H9 (cell line): Measurements from ENCODE around the gene AGBL4. TPM values are rescaled to one million over a fixed set of nuclear protein-coding genes. Genes with fewer than 3 reads are reported as not detected.

Experiments used
- DNase-seq: peaks from one replicate; pipeline ENCODE4 v3.0.0-alpha.2; 2017
- H2AFZ ChIP-seq: one replicate; pipeline ENCODE4 v1.6.1; 2013; ENCODE audit warnings: mild to moderate bottlenecking, low read length, control low read depth, moderate library complexity
- H2AK5ac ChIP-seq: 2 replicates; pipeline ENCODE4 v1.6.1; 2013; ENCODE audit warnings: low read length, control low read depth, mixed read lengths; ENCODE audit not compliant: insufficient read length
- H2BK120ac ChIP-seq: one replicate; pipeline ENCODE4 v1.6.1; 2013; ENCODE audit warnings: low read depth, mild to moderate bottlenecking, low read length, control low read depth, inconsistent platforms; ENCODE audit not compliant: poor library complexity, severe bottlenecking
- H2BK12ac ChIP-seq: 2 replicates; pipeline ENCODE4 v1.6.1; 2013; ENCODE audit warnings: low read length, control low read depth, mixed read lengths, low read depth; ENCODE audit not compliant: insufficient read length
- H2BK15ac ChIP-seq: 2 replicates; pipeline ENCODE4 v1.6.1; 2013; ENCODE audit warnings: low read depth, low read length, control low read depth
- H2BK20ac ChIP-seq: one replicate; pipeline ENCODE4 v1.6.1; 2013; ENCODE audit warnings: low read depth, mild to moderate bottlenecking, low read length, control low read depth, inconsistent platforms; ENCODE audit not compliant: poor library complexity, severe bottlenecking
- H2BK5ac ChIP-seq: 2 replicates; pipeline ENCODE4 v1.6.1; 2013; ENCODE audit warnings: low read length, control low read depth, mixed read lengths; ENCODE audit not compliant: insufficient read length
- H3K14ac ChIP-seq: 2 replicates; pipeline ENCODE4 v1.6.1; 2013; ENCODE audit warnings: low read length, control low read depth; ENCODE audit not compliant: insufficient read depth
- H3K18ac ChIP-seq: 2 replicates; pipeline ENCODE4 v1.6.1; 2013; ENCODE audit warnings: low read depth, mild to moderate bottlenecking, mixed read lengths, low read length, control low read depth; ENCODE audit not compliant: insufficient read length
- H3K23ac ChIP-seq: 2 replicates; pipeline ENCODE4 v1.6.1; 2013; ENCODE audit warnings: low read length, control low read depth, mixed read lengths, low read depth; ENCODE audit not compliant: insufficient read length
- H3K23me2 ChIP-seq: 2 replicates; pipeline ENCODE4 v1.6.1; 2013; ENCODE audit warnings: low read depth, mild to moderate bottlenecking, mixed read lengths, low read length, control low read depth; ENCODE audit not compliant: insufficient read length, poor library complexity, severe bottlenecking
- H3K27ac ChIP-seq: 2 replicates; pipeline ENCODE4 v1.5.1; 2013; ENCODE audit warnings: low read length, control low read depth, mixed read lengths, low read depth; ENCODE audit not compliant: insufficient read length
- H3K27me3 ChIP-seq: 2 replicates; pipeline ENCODE4 v1.6.1; 2013; ENCODE audit warnings: low read length, control low read depth, inconsistent platforms; ENCODE audit not compliant: insufficient read depth
- H3K4ac ChIP-seq: 2 replicates; pipeline ENCODE4 v1.6.1; 2013; ENCODE audit warnings: low read depth, mild to moderate bottlenecking, control low read depth, inconsistent platforms, low read length, moderate library complexity
- H3K4me1 ChIP-seq: 2 replicates; pipeline ENCODE4 v1.6.1; 2013; ENCODE audit warnings: low read length, control low read depth, inconsistent platforms; ENCODE audit not compliant: insufficient read depth
- H3K4me2 ChIP-seq: 2 replicates; pipeline ENCODE4 v1.6.1; 2013; ENCODE audit warnings: low read length, control low read depth, mixed read lengths; ENCODE audit not compliant: insufficient read length, insufficient read depth
- H3K56ac ChIP-seq: 2 replicates; pipeline ENCODE4 v1.6.1; 2013; ENCODE audit warnings: low read depth, mild to moderate bottlenecking, mixed read lengths, low read length, control low read depth; ENCODE audit not compliant: insufficient read length
- H3K79me1 ChIP-seq: 2 replicates; pipeline ENCODE4 v1.6.1; 2013; ENCODE audit warnings: low read depth, mild to moderate bottlenecking, moderate library complexity, low read length, control low read depth, inconsistent platforms; ENCODE audit not compliant: insufficient read depth, poor library complexity, severe bottlenecking
- H3K79me2 ChIP-seq: 2 replicates; pipeline ENCODE4 v1.6.1; 2013; ENCODE audit warnings: low read length, control low read depth, inconsistent platforms; ENCODE audit not compliant: insufficient read depth
- H3K9ac ChIP-seq: 2 replicates; pipeline ENCODE4 v1.6.1; 2013; ENCODE audit warnings: low read length, control low read depth, mixed read lengths; ENCODE audit not compliant: insufficient read length; ENCODE audit errors: extremely low read depth
- H3K9me3 ChIP-seq: one replicate; pipeline ENCODE4 v1.6.1; 2013; ENCODE audit warnings: low read depth, low read length, inconsistent platforms; ENCODE audit not compliant: control insufficient read depth
- H3T11ph ChIP-seq: one replicate; pipeline ENCODE4 v1.6.1; 2013; ENCODE audit warnings: mild to moderate bottlenecking, low read length, control low read depth, inconsistent platforms
- H4K20me1 ChIP-seq: one replicate; pipeline ENCODE4 v1.6.1; 2013; ENCODE audit not compliant: control insufficient read depth, insufficient read length, insufficient read depth
- H4K5ac ChIP-seq: 2 replicates; pipeline ENCODE4 v1.6.1; 2013; ENCODE audit warnings: low read depth, mild to moderate bottlenecking, mixed read lengths, low read length, control low read depth; ENCODE audit not compliant: insufficient read length
- H4K8ac ChIP-seq: replicated peaks from 2 replicates; pipeline ENCODE4 v1.6.1; 2013; ENCODE audit warnings: low read length, control low read depth, mixed read lengths, low read depth; ENCODE audit not compliant: insufficient read length
- H4K91ac ChIP-seq: 2 replicates; pipeline ENCODE4 v1.6.1; 2013; ENCODE audit warnings: low read depth, mild to moderate bottlenecking, moderate library complexity, mixed read lengths, low read length, control low read depth; ENCODE audit not compliant: insufficient read length
- H3K27ac Mint-ChIP-seq, 3 experiments: 2 replicates in 2 of 3; 3 replicates in 1 of 3; pipeline ENCODE4 v1.8.0; 2020 to 2021; ENCODE audit warnings: mixed read lengths in 3 of 3, mild to moderate bottlenecking in 1 of 3, moderate library complexity in 1 of 3
- H3K27me3 Mint-ChIP-seq: 2 replicates; pipeline ENCODE4 v1.8.0; 2021; ENCODE audit warnings: low read depth, mild to moderate bottlenecking, moderate library complexity, mixed read lengths
- H3K36me3 Mint-ChIP-seq, 3 experiments: 2 replicates in 2 of 3; 3 replicates in 1 of 3; pipeline ENCODE4 v1.8.0; 2020 to 2021; ENCODE audit warnings: low read depth in 3 of 3, mixed read lengths in 3 of 3; ENCODE audit not compliant: insufficient read depth in 1 of 3
- H3K4me1 Mint-ChIP-seq, 2 experiments: 2 replicates each; pipeline ENCODE4 v1.8.0; 2020; ENCODE audit warnings: mixed read lengths in 2 of 2
- H3K4me3 Mint-ChIP-seq, 2 experiments: 2 replicates in 1 of 2; 3 replicates in 1 of 2; pipeline ENCODE4 v1.8.0; 2020 to 2021; ENCODE audit warnings: mild to moderate bottlenecking in 2 of 2, mixed read lengths in 2 of 2, moderate library complexity in 1 of 2
- H3K9me3 Mint-ChIP-seq, 2 experiments: 2 replicates in 1 of 2; 3 replicates in 1 of 2; pipeline ENCODE4 v1.8.0; 2020; ENCODE audit warnings: mild to moderate bottlenecking in 2 of 2, mixed read lengths in 2 of 2, moderate library complexity in 1 of 2
- WGBS: extraction: QIAGEN DNeasy Blood & Tissue Kit; methylation state at CpG from one replicate; pipeline ENCODE4 v1.1.7; 2013; ENCODE audit warnings: missing lambda C conversion rate, low lambda C conversion rate, mixed read lengths; ENCODE audit not compliant: insufficient read length; ENCODE audit errors: extremely low coverage; 5-methylcytosine and 5-hydroxymethylcytosine counted together
- total RNA-seq: library from RNA; stranded (reverse); gene quantifications from 2 replicates; pipeline ENCODE4 v1.2.1, GENCODE V29; 2021
- TF ChIP-seq, protein P1 (sequence below): fragments of 200-600 bp; sonication (generic); conservative IDR thresholded peaks from 3 replicates; pipeline ENCODE4 v1.8.0; 2021; ENCODE audit warnings: antibody characterized with exemption, mild to moderate bottlenecking

AGBL4 gene
- total RNA-seq, 1 experiment from 2014 or later, result not detected

DNA sequence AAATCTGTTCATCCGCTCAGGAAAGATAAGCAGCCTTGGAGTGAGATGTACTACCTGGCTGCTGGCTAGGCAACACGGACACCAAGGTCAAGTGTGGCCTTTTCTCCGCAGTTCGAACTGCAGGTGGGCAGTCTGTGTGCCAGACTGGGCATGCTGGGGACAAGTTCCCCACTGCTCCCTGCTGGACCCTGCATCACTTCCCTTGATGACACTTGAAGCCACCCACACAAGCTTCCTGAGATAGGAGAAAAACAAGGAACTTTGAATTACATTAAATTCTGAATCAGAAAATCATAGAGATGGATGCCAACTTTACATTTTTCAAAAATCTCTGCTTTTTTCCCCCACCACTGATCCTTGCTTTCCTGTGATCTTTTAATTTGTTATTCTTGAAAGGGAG is 1285.4 kb downstream of the AGBL4 start:
- no peak overlapping the region for H3K18ac ChIP-seq
- H3K9me3 ChIP-seq, result no peaks in the 10 kb centered on the region
- H2AFZ ChIP-seq, result no peak overlapping the region
- peaks cover 8 to 23% (median 22%) of the 10 kb centered on the region in 3 experiments; a peak in 6 of 7 replicates for H3K36me3 Mint-ChIP-seq
- no peaks in the 10 kb centered on the region for H4K20me1 ChIP-seq
- no peak overlapping the region for H2BK120ac ChIP-seq
- DNase-seq, result no peak
- H2BK12ac ChIP-seq, result no peak overlapping the region
- H2AK5ac ChIP-seq, result no peak overlapping the region
- no peak overlapping the region for H2BK5ac ChIP-seq
- no peaks in the 10 kb centered on the region for H3K9me3 Mint-ChIP-seq
- no peak overlapping the region for H3K27ac ChIP-seq
- no peaks in the 10 kb centered on the region for H3K27me3 Mint-ChIP-seq
- no peak overlapping the region for H3T11ph ChIP-seq
- no peak overlapping the region for H4K91ac ChIP-seq
- H4K5ac ChIP-seq, result no peak overlapping the region
- no CpG with 5 or more reads among the region's 4 CpGs for WGBS
- H3K4ac ChIP-seq, result no peak overlapping the region
- no peak overlapping the region for H2BK20ac ChIP-seq
- no peak overlapping the region for H3K23ac ChIP-seq
- H4K8ac ChIP-seq, result no peak overlapping the region
- H3K9ac ChIP-seq, result no peak overlapping the region
- no peak overlapping the region for H3K4me3 Mint-ChIP-seq
- no peaks in the 10 kb centered on the region for H3K23me2 ChIP-seq
- no peak overlapping the region for H3K56ac ChIP-seq
- H3K4me2 ChIP-seq, result no peak overlapping the region
- H3K27me3 ChIP-seq, result no peaks in the 10 kb centered on the region
- TF ChIP-seq, protein P1, sequence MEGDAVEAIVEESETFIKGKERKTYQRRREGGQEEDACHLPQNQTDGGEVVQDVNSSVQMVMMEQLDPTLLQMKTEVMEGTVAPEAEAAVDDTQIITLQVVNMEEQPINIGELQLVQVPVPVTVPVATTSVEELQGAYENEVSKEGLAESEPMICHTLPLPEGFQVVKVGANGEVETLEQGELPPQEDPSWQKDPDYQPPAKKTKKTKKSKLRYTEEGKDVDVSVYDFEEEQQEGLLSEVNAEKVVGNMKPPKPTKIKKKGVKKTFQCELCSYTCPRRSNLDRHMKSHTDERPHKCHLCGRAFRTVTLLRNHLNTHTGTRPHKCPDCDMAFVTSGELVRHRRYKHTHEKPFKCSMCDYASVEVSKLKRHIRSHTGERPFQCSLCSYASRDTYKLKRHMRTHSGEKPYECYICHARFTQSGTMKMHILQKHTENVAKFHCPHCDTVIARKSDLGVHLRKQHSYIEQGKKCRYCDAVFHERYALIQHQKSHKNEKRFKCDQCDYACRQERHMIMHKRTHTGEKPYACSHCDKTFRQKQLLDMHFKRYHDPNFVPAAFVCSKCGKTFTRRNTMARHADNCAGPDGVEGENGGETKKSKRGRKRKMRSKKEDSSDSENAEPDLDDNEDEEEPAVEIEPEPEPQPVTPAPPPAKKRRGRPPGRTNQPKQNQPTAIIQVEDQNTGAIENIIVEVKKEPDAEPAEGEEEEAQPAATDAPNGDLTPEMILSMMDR, result no peak
- H3K14ac ChIP-seq, result no peak overlapping the region; the same call in 1 of the 2 replicates
- H3K4me1 ChIP-seq, result 0 out of 2 replicates have a peak, but pooled peaks cover 3% of the 10 kb centered on the region
- H3K4me1 Mint-ChIP-seq, result peaks cover 16% of the 10 kb centered on the region in 2 experiments
- H3K27ac Mint-ChIP-seq, result no peak overlapping the region
- H3K79me2 ChIP-seq, result no peaks in the 10 kb centered on the region
- no peaks in the 10 kb centered on the region for H3K79me1 ChIP-seq
- H2BK15ac ChIP-seq, result no peak overlapping the region
